GM21390 (cell line): Measurements from ENCODE around the gene SRL.
"Not testable (repeated sequence)": the region's sequence is repeated elsewhere in the genome, so short reads cannot be mapped to it uniquely, and the experiment has no call there.

Source experiments
- ATAC-seq: cut with Tn5 transposase; IDR thresholded peaks from one replicate; pipeline ENCODE4 v1.9.1; 2021; ENCODE audit not compliant: unreplicated experiment

Gene SRL

DNA sequence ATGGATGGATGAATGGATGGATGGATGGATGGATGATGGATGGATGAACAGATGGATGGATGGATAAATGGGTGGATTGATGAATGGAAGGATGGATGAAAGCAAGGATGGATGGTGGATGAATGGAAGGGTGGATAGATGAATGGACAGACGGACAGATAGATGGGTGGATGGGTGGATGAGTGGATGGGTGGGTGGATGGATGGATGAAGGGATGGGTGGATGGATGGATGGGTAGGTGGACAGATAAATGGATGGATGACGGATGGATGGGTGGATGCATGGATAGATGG, 14.9 kb downstream of the SRL start:
- ATAC-seq = no peak

- ATAC-seq = no peak
These were observed 15.4 kb downstream of the SRL start for GRCh38 chr16:4226251-4227039.

GRCh38 chr16:4225075-4225474, 16.8 kb downstream of the SRL start:
- ATAC-seq = no peak

DNA sequence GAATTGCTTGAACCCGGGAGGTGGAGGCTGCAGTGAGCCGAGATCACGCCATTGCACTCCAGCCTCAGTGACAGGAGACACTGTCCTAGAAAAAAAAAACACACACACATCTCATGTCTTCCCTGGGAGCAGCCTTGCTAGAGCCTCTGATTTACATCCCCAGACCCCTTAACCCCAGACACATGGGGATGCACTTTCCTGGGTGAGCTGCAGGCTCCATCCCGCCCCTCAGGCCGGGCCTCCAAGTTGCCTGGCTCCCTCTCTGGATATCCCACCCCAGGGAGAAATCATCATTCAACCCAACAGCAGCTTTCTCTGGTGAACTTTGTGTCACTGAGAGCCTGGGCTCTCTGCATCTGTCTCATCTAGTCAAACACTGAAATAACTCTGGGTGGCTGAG, 21.5 kb downstream of the SRL start:
- ATAC-seq = no peak

DNA sequence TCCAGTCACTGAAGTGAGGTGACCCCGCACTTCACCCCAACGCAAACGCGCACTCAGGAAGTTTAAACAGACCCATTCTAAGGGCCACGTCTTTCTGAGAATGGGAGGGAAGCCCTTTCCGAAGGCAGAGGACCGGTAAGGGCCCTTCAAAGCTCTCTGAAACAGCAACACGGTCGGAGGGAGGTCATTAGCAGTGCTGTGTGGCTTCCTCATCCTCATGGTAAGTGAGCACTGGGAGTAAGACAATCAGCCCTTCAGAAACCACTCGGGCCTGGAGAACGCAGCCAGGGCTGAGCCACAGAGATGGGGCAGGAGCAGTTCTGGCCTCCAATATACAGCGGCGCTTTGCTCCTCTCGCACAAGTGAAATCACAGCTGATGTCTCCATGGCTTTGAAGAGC, 23.7 kb downstream of the SRL start:
- ATAC-seq = no peak

DNA sequence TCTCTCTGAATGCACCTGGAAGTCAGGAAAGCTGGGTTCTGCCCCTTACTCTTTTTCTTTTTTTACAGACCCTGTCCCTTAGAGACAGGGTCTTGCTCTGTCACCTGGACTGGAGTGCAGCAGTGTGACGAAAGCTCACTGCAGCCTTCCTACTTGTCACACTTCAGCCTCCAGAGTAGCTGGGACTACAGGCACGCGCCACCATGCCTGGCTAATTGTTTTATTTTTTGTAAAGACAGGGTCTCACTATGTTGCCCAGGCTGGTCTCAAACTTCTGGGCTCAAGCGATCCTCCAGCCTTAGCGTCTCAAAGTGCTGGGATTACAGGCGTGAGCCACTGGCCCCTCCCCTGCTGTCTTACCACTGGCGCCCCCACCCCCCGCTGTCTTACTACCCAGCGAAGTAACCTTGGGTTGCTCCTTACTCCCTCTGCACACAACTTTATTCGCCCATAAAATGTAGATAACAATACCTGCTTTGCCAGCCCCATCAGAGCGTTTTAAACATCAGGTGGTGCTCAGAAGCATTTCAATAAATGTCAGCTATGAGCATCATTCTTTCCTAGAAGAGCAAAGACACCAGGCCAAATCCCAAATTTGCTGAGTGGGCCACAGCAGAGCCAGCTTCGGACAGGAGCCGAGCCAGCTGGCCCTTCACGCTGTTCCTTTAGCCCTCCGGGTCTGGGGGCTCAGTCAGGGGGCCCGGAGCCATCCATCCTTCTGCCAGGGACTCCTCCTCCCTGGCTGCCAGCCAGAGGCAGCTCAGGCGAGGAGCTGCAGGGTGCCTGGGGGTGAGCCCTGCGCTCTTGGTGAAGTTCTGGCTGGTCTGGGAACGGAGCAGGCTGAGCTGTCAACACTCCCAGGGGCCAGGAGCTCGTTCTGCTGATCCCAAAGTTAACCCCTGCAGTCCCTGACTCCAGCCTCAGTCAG, 24.4 kb downstream of the SRL start:
- ATAC-seq = no peak

- ATAC-seq = no peak
These were observed 25.3 kb downstream of the SRL start for GRCh38 chr16:4216596-4216995.

- ATAC-seq = no peak
These were observed 26.8 kb downstream of the SRL start for GRCh38 chr16:4215106-4215505.

DNA sequence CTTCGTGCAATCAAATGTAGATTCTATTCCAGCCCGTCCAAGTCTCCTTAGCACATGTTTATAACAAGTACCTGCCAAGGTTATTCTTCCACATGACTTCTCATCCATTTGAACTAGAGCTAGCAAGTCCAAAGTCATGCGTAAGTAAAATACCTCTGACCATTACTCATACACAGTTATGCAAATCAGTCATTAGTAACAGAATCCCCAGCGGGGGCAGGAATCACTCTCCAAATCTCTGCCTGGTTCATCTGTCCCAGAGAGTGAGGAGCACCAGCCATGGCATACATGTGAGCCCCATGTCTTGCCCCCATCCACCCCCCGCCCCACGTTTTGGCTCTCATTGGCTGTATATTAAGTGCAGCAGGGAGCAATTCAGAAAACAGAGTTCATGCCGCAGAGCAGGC, 27.7 kb downstream of the SRL start:
- no peak for ATAC-seq

DNA sequence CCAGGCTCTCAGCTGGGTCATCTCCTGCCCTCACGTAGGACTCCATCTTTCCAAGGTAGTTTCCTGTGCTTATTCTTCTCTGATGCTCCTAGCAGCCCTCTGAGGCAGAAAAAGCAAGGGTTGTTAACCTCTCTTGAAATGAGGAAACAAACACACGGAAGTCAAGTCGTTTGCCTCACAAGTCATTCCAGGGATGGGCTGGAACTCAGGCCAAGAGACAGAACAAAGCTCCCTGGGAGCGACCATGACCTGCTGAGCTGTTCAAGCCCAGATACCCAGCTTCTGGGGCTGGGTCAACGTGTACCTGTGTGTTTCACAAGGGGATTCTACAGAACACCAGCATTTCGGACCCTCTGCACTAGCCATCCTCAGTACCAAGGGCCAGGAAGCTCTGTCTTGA, 28.1 kb downstream of the SRL start:
- no peak for ATAC-seq

DNA sequence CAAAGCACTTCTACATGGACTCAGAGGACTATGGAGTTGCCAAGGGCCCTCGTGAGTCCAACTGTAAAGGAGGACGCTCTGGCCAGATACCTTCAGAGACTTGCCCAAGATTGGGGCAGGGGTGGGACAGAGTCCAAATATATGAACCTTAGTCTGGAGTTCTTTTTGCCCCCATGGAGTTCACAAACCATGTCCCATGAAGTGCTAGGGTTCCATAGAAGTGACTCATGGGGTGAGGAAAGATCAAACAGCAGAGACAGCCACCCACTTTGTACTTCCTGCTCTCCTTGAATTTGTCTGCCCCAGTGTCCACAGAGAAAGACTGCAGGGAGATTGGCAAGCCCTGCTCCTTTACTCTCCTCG, 29.0 kb downstream of the SRL start:
- ATAC-seq = no peak

DNA sequence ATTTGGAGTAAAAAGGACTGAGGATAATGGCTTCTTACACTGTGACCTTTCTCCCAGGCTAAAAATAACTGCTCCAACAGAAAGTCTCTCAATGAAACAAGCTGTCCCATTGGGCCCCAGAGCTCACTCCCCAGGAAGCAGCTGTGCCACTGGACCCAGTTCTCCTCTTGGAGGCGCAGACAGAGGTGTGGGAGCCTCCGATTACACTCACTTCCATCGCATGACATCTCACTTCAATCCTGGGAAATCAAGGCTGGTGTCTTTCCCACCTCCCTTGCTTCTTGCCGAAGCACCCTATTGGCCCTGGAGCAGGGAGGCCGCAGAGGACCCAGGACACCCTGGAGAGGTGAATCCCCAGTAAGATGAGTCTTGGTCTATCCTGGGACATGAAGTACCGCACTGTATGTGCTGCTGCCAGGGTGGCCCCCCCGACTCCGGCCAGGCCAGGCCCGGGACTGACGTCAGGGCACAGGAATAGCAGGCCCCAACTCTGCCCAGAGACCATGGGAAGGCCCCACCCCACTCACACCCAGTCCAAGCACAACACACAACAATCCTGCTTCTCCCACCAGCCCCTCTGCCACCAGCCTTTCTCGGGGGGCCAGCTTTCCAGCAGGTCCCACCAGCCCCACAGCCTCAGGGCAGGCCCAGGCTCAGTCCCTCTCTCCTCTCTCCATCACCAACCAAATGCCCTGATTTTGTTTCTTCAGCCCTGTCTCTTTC, 29.5 kb downstream of the SRL start:
- no peak for ATAC-seq

DNA sequence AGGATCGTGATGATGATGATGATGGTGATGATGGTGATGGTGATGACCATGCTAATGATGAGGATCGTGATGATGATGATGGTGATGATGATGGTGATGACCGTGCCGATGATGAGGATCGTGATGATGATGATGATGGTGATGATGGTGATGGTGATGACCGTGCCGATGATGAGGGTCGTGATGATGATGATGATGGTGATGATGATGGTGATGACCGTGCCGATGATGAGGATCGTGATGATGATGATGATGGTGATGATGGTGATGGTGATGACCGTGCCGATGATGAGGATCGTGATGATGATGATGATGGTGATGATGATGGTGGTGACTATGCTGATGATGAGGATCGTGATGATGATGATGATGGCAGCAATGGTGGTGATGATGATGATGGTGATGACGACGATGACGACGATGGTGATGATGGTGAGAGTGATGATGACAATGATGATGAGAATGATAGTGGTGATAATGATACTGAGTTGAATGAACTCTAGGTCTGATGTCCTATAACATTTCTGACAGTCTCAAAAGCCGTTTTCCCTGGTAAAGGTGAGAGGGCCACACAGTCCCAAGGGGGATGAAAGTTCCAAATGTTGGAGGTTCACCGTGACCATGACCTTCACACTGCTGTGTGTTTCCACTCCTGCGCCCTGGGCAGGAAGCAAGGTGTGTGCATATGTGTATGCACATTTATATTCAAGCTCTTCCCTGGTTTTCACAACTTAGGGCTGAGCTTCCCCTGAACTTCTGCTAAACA, 30.3 kb downstream of the SRL start:
- ATAC-seq = not testable (repeated sequence)

DNA sequence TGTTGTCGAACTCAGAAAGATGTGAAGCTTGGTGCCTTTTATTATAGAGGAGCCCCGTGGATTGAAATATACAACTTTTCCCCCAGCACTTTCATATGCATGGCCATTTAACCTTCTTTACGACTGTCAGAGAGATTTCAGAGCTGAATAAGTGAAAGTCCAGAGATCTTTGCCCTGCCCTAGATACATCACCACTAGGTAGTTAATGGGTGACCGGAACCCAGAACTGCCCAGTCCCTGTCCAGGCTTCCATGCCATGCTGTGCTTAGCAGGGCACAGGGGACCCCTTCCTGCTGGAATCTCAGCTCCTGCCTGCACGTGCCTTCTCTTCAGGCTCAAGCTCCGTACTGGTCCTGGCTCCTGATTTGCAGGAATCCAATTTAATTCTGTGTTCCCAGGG, 32.2 kb downstream of the SRL start:
- ATAC-seq = no peak

- ATAC-seq = no peak
These were observed 33.5 kb downstream of the SRL start for GRCh38 chr16:4208341-4208751.

DNA sequence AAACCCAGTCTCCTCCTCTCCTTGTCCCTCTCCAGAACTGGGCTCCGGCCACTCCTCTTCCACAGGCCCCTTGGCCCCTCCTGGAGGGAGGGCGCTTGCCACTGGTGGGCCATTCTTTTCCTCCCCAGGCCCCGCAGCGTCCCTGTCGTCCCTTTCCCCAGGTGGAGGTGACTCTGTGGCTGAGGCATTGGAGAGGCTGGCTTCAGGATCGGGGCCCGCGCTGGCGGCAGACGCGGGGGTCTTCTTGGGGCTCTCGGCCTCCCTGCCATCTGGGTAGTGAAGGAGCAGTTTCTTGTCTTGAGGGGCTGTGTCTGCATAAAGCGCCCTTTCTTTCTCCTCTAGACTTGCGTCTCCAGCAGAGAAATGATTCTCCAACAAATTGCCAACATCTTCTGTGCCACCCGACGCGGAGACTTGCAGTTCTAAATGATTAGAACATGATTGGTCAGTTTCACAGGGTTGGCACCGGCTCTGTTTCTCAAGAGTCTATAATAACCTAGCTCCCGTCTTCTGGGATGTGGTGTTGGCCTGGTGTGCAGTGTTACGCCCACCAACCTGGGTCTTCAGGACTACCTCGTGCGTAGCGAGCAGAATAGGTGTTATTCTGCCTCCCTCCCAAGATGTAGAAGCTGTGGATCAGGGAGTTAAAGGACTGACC, 34.1 kb downstream of the SRL start:
- ATAC-seq = no peak

DNA sequence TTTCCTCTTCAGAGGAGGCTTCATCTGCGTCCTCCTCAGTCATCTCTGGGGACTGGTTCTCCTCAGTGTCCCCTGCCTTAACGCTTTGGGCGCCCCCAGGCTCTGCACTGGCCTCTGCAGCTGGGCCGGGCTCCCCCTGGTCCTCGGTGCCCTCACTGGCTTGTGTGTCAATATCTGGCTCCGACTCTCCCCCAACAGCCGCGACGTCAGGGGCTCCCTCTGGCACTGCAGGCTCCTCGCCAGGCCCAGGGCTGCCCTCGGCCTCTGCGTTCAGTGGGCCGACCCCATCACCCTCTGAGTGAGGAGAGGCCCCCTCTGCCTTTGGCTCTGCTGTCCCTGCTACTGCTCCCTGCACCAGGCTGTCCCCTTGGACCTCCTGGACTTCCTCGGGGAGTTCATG, 34.7 kb downstream of the SRL start:
- ATAC-seq = no peak

DNA sequence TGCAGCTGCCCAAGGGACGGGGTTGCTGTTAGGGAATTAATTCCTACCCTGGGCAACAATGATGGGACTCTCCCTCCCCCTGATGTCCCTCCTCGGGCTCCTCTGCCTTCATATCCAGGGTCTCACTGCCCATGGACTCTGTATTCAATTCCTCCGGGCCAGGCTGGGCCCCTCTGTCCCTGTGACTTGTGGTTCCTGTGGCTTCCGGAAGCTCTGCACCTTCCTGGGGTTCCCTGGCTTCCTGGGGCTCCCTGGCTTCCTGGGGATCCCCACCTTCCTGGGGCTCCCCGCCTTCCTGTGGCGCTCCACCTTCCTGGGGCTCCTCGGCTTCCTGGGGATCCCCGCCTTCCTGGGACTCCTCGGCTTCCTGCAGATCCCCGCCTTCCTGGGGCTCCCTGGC, 35.2 kb downstream of the SRL start:
- no peak for ATAC-seq

- no peak for ATAC-seq
These were observed 35.9 kb downstream of the SRL start for GRCh38 chr16:4205971-4206370.

GRCh38 chr16:4204521-4204920, 37.4 kb downstream of the SRL start:
- no peak for ATAC-seq

DNA sequence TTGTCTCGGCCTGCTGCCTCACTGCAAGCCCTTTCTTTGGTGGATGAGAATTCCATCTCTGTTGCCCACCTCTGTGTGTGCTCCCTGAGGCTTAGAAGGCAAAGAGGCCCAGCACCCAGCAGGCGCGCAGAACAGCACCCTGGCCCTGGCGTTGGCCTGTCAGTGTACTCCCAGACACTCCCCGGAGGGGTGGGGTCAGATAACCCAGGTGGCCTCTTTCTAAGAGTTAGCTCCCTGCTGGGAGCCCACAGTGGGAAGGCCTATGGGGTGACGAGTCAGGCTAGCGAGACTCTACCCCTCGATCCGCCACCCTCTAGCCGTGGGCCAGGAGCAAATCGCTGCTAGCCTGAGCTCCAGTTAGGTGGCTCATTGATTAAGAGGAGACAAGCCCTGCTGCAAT, 38.1 kb downstream of the SRL start:
- ATAC-seq = no peak
